GM18907 (cell line): Measurements from ENCODE around the gene COBLL1.

Experiments
- ATAC-seq: cut with Tn5 transposase; IDR thresholded peaks from one replicate; pipeline ENCODE4 v1.9.1; 2021; ENCODE audit warnings: mild to moderate bottlenecking, moderate library complexity; ENCODE audit not compliant: unreplicated experiment

The COBLL1 gene

GRCh38 chr2:164859251-164859818 lies 17.7 kb upstream of the COBLL1 start:
- ATAC-seq, result no peak

GRCh38 chr2:164852086-164852485 lies 10.5 kb upstream of the COBLL1 start:
- no peak for ATAC-seq

- no peak for ATAC-seq
Observed at GRCh38 chr2:164850235-164850634, 8.6 kb upstream of the COBLL1 start.

GRCh38 chr2:164849506-164849905 lies 7.9 kb upstream of the COBLL1 start:
- no peak for ATAC-seq

GRCh38 chr2:164847981-164848741 lies 6.5 kb upstream of the COBLL1 start:
- ATAC-seq, result no peak

GRCh38 chr2:164847291-164847690 lies 5.7 kb upstream of the COBLL1 start:
- ATAC-seq, result no peak

GRCh38 chr2:164846276-164846675 lies 4.7 kb upstream of the COBLL1 start:
- ATAC-seq, result no peak

- ATAC-seq, result no peak
Observed at GRCh38 chr2:164843346-164843911, 1.8 kb upstream of the COBLL1 start.

- ATAC-seq, result no peak
Observed at GRCh38 chr2:164842624-164842966, 972 bp upstream of the COBLL1 start.

GRCh38 chr2:164840930-164841718 lies 499 bp downstream of the COBLL1 start:
- peak; percentile 70 for ATAC-seq

- ATAC-seq, result no peak
Observed at GRCh38 chr2:164840458-164840929, 1.1 kb downstream of the COBLL1 start.

GRCh38 chr2:164839914-164840457 lies 1.6 kb downstream of the COBLL1 start:
- no peak for ATAC-seq

GRCh38 chr2:164837807-164838206 lies 3.8 kb downstream of the COBLL1 start:
- no peak for ATAC-seq

- ATAC-seq, result no peak
Observed at GRCh38 chr2:164836907-164837306, 4.7 kb downstream of the COBLL1 start.

- ATAC-seq, result peak; percentile 51
Observed at GRCh38 chr2:164835302-164835701, 6.3 kb downstream of the COBLL1 start.

GRCh38 chr2:164831887-164832286 lies 9.7 kb downstream of the COBLL1 start:
- no peak for ATAC-seq

GRCh38 chr2:164831180-164831579 lies 10.4 kb downstream of the COBLL1 start:
- ATAC-seq, result no peak

- no peak for ATAC-seq
Observed at GRCh38 chr2:164826293-164827243, 15.1 kb downstream of the COBLL1 start.

- no peak for ATAC-seq
Observed at GRCh38 chr2:164824872-164825271, 16.8 kb downstream of the COBLL1 start.

- no peak for ATAC-seq
Observed at GRCh38 chr2:164823126-164823525, 18.5 kb downstream of the COBLL1 start.
